Keratinocyte (primary cell): Measurements from ENCODE around the gene POLE.

Source experiments
- CTCF ChIP-seq, 3 experiments: IDR thresholded peaks in 1 of 3; conservative IDR thresholded peaks in 1 of 3; optimal IDR thresholded peaks in 1 of 3; 2 replicates in 2 of 3; 3 replicates in 1 of 3; pipeline versions ENCODE3 to v1.5.1; 2011; ENCODE audit warnings: low read length in 3 of 3, mild to moderate bottlenecking in 3 of 3, moderate library complexity in 2 of 3, control low read depth in 1 of 3, inconsistent platforms in 1 of 3; ENCODE audit not compliant: insufficient read depth in 2 of 3; ENCODE audit errors: extremely low read depth in 1 of 3
- EZH2 ChIP-seq: IDR thresholded peaks from one replicate; pipeline ENCODE4 v1.6.1; 2012; ENCODE audit warnings: inconsistent platforms, mild to moderate bottlenecking, low read length, moderate library complexity

DNA sequence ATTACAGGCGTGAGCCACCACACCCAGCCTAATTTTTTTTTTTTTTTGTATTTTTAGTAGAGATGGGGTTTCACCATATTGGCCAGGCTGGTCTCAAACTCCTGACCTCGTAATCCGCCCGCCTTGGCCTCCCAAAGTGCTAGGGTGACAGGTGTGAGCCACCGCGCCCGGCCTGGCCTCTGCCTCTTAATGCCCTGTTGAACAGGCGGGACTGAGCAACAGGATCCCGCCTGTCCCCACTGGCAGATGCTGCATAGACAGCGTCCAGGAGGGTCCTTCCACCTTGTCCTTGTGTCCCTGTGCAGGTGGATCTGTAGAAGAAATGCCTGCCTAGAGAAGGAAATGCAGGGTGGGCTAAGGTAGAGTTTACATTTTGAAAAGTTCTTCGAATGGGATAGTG, 29.2 kb upstream of the POLE start:
- TF ChIP-seq CTCF (optimal IDR thresholded peaks at IDR 0.05 in 1 of 3, IDR thresholded peaks at IDR 0.05 in 1 of 3, conservative IDR thresholded peaks at IDR 0.05 in 1 of 3; ENCODE audit: extremely low read depth in 1 of 3, insufficient read depth in 2 of 3, low read length in 3 of 3) (no peak), EZH2 (no peak)
